CD4-positive, alpha-beta T cell treated with Interleukin-4 for 1 hour (primary cell): ENCODE measurements around the gene KIAA1217.

Experiments
- DNase-seq, 2 donors: peaks; one replicate each; pipeline ENCODE4 v3.0.0-alpha.2; 2020 to 2022

Gene KIAA1217

DNA sequence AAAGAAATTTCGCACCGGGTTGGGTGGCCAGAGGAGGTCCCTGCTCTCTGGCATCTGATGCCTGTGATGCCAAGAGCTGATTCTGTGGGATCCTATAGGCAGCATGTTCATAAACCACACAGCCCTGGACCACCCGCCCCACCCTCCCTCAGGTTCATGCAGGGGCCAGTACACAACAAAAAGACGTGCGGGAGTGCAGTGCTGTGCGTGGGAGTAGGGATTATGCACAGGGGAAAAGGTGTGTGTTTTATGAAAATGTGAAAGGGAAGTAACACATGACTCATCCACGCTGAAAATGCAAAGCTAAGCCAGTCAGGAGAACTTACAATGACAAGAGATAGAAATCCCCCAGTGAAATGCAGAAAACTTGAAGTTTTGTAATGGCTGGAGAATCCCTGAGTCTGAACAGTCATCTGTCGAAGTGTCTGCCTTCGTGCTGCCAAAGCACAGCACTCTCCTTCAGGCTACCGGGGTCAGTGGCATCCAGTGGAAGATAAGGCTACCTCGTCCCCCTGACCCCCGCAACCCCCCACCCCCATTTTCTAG lies 1.1 kb downstream of the KIAA1217 start:
- DNase-seq, result no peak

DNA sequence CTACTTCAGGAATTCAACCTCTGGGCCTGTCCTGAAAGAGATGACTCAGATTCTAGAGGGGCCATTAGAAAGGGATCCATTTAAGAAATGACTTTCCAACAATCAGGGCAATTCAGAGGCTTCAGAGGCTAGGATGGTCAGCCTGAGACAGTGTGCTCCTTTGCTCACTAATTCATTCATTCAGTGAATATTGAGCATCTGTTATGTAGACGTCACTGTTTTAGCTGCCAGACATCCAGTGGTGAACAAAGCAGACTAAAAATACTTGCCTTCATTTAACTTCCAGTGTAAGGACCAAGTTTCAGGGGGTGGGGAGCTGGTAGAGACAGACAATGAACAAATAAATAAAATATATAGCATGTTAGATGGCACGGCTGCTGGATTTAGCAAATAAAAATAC lies 1.6 kb downstream of the KIAA1217 start:
- DNase-seq, result no peak

DNA sequence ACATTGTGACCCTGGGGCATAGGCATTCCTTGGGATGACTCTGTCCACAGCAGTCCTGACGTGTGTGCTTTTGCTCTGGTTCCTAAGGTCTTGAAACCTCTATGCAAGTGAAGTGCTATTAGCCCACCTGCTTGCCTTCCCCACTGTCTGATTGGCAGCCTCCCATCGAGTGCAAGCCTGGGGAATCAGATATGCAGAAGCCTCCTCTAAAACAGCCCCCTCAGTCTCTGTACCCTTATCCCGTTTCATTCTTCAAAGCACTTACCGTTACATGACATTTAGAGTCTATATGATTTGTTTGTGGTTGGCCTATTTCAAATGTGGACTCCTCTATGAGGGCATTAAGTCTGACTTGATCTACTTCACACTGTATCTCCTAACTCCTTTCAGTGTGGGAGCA lies 4.3 kb downstream of the KIAA1217 start:
- no peak for DNase-seq

DNA sequence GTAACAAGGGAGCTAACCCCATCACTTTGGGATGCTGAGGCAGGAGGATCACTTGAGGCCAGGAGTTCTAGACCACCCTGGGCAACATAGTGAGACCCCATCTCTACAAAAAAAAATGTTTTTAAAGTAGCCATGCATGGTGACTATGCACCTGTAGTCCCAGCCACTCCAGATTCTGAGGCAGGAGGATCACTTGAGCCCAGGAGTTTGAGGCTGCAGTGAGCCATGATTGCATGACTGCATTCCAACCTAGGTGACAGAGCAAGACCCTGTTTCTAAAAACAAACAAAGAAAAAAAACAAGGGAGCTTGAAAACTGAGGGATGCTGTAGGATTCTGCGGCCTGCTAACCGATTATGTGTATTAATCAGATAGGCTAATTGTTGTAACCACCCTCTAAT lies 4.9 kb downstream of the KIAA1217 start:
- no peak for DNase-seq

DNA sequence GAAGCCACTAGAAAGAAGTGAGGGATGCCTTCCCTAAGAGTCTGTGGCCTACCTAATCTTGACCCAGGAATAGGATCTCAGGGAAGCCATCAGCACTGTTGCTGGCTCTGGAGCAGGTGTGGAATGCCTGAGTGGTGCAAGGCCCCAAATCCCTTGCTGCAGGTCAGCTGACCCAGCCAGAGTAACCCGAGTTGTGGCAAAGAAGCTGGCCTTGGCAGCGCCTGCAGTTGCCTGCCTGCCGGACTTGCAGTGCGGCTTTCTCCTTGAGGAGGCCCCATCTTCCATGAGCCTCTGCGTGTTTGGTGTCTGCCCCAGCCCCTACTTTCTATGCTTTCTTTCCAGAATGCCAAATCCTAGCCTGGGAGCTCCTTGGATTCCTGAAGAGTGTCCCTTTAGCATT lies 5.8 kb downstream of the KIAA1217 start:
- DNase-seq, result no peak

DNA sequence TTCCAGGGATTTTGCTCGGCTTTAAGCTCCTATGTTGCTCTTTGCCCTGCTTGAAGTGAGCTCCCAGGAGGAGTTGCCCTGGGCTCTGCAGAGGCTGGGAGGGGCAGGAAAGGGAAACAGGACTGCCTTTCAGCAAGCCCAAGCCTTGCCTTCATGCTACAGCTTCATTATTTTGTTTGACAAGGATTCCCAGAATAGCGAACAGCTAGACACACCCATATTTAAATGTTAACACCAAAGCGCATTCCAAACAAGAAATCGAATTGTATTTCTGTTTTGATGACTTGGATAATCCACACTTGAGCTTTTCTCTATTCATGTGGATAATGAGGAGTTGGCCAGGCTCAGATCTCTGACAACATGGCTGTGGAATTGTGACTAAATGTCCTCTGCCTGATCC lies 6.3 kb downstream of the KIAA1217 start:
- no peak for DNase-seq

DNA sequence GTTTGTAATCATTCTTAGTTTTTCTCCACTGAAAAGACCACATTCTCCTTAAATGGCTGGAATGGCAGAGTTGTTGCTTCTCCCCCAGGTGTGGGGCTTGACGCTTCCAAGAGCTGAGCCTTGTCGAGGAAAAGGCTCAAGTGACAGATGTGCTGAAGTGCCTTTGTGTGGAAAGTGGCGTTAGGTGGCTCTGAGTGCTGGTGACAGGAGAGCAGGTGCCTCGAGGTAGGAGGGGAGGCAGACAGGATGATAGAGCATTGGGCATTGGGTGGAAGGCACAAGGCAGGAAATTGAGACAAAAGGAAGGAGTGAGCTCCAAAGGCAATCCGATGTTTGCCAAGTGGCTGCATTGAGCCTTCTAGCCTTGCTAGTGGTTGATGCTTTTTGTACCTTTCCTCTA lies 6.7 kb downstream of the KIAA1217 start:
- no peak for DNase-seq

DNA sequence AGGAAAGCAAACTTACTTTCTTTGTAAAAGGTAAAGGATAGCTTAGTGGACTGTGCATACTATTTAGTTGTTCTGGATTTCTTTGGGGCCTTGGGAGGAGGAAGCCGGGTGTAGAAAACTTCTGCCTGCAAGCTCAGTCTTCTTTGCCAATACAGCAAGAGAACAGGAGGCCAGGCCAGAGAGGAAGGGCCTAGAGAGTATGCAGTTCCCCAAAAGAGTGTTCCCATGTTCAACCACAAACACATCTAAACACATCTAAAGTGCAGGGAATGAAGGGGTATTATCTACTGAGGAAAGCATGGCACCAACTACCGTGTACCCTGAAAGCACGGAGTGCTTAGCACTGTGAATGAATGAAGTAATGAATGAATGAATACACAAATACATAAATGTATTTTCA lies 11.0 kb downstream of the KIAA1217 start:
- DNase-seq, result no peak

DNA sequence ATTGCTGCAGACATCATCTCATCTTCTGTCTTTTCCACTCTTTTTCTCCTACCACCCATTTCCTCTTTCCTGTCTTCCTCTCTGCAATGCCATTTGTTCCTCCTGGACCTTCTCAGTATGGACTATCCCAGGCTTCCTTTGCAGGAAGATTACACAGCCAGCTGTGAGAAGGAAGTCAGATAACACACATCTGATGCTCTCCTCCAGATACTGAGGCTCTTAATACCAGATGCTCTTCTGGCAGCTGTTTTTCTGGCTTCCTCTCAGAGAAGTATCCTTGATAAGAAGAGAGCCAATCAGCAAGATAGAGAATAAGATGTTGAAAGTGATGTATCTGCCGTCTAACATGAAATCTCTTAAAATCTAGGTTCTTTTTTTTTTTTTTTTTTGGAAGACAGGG lies 14.4 kb downstream of the KIAA1217 start:
- no peak for DNase-seq

DNA sequence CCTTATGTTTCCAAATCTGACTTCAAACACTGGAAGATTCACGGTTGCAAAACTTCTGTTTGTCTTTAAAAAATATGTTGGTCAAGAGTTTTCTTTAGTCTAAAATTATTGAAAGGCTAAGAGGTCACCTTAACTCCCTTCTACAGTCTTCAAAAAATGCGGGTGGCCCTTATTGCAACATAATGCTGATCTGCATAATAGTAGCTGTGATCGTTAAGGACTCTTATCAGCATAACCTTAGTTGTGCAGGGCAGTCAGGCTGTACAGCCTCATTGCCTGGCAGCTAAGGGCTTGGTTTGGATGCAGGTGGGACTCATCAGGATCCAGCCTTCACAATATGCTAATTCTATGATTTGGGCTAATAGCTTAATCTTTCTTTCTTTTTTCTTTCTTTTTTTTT lies 15.0 kb downstream of the KIAA1217 start:
- DNase-seq, result no peak

DNA sequence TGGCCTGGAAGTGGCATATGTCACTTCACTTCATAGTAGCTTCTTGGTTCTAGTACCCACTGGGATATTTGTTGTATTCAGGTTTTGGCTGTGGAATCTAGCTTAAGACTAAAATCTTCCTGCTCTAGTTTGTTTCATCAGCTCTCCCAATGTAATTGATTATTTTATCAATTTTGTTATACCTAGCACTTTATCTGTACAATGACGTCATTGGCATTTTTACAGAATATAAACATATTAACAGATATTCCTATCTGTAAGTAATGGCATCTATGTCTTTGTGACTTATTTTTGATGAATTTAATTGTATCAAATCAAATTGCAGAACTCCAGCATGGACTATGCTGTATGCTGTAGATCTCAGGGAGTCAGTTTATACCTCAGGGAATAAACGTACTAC lies 19.7 kb downstream of the KIAA1217 start:
- no peak for DNase-seq

DNA sequence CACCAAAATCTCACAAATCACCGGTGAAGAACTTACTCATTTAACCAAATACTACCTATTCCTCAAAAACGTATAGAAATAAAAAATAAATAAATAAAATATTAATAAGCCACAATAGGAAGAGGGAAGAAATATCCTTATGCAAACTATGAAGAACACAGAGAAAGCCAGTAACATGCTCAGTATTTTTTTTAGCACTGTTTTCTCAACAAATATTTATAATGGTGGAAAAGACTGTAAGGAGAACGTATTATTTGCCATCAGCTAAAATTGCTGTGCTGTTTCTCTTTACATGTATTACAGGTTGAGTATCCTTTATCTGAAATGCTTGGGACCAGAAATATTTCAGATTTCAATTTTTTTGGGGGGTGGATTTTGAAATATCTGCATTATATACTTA lies 21.0 kb downstream of the KIAA1217 start:
- DNase-seq, result no peak

DNA sequence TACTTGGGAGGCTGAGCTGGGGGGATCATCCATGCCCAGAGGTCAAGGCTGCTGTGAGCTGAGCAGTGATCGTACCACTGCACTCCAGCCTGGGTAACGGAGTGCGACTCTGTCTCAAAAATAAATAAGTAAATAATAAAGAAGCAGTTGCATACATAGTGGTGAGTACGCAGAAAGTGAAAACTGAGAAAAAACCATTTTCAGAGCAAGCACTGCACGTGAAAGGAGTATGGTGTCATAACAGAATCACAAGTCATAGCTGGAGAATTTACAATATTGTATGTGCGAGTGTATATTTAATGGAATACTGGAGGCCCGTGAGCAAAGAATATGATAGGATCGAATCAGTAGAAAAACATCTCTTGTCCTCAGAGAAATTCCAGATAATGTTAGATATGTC lies 22.3 kb downstream of the KIAA1217 start:
- no peak for DNase-seq

DNA sequence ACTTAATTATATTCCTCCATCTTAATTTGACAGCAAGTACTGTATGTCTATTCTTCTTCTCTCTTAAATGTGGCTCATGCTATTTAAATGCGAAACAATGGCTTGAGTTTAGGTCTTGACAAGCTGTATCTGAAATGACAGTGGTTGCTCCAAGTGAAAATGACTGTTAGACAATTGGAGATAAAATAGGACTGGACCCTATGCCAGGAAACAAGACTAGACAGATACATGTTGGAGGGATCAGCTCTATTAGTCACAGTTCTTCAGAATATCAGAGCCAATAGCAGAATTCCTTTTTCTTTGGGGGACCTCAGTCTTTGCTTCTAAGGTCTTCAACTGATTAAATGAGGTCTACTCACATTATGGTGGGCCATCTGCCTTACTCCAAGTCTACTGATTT lies 25.8 kb downstream of the KIAA1217 start:
- no peak for DNase-seq

DNA sequence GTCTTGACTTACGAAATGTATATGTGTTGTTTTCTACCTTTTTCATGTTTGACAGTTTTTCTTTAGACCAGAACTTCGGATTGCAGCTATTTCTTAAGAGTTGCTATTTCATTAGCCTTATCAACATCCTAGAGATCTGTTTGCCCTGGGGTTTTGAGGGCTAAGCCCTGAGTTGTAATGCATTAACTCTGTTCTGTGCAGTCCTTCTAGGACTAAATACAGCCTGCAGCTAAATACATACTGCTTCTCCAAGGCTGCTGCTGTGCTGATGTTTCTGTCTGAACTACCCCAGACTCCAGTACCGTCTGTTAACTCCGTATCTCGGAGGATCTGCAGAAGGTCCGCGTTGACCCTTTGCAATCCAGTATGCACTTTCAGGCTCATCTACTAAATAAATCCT lies 26.5 kb downstream of the KIAA1217 start:
- DNase-seq, result no peak

DNA sequence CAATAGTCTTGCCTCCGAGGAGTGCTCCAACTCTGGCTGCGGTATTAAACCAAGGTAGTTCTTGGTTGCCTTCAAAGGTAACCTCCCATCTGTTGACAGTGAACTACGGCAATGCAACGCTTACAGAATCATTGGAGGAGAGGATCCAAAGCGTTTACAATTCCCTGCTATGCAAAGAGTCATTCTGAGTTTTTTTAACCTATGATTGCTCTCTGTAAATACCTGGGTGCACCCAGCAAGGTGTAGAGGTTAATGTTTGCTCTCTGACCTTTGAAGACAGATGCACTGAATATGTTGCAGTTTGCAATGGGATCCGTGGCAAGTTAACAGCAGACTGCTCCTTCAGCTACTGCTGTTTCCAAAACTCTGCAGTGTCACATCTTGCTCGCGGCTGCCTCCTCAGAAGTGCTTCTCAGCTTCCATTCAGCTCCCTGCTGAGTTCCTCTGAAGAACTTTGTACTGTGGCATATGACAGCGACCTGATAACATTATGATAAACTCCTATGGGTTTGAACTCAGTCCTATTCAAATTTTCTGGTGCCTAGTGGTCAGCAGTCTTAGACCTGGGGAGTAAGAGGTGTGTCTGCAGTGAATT lies 29.0 kb downstream of the KIAA1217 start:
- DNase-seq, result no peak

DNA sequence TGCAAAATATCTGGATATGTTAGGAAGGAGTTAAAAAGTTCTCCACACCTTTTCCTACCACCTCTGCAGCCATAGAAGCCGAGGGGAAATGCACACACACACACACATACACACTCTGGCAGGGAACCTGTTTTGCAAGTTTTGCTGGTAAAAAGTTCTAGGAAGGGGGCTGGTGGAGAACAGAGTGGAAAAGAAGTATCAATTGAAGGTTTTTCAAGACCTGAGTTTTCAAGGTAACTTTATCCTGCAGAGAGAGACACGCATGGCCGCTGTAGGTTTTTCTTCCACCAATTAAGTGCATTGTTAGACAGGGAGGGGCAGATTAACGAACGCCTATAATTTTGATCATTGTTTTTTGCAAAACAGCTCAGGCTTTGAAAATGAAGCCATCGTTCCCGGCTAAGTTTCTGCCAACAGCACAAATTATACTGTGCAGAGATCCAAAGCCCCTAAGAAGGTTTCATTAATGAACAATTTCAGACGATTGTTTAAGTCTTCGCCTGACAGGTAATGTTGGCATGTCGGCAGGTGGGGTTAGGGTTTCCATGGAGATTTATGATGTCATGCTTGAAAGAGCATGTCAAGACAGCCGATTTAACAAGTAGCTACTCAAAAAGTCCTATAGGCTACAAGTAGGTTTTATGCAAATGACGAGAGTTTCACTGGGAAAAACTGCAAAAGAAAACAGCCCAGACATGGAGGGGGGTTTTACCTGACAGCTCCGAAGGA lies 29.7 kb downstream of the KIAA1217 start:
- no peak for DNase-seq

DNA sequence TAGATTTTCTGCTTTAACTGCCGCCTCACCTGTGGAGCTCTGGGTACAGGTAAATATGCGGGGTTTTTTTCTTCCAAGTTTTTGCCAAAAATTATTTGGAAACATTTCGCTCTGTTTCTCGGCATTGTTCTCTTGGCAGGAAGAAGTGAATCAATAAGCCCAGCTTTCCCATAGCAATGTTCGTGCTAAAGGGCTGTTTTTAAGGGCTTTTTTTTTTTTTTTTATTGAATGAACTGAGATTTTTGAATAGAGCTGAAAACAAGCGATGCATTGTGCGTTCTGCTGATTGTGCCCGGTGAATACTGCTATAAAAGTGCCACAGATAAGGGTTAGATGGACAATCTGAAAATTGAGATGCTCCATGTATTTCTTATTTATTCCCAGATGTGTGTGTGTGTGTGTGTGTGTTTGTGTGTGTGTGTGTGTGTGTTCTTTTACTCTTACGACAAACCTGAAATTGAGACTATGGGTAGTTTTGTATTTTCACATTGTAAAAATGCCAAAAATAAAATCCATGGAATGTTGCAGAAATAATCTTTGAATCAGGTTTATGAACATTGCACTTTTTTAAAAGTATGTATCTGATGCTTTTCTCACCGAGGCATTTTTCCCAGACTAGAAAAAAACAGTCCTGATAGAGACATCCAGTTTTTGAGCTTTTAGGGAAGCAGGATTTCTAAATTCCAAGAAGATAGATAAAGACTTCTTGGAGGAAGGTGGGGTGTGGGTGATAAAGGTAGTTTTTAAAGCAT lies 30.5 kb downstream of the KIAA1217 start:
- DNase-seq, result no peak

DNA sequence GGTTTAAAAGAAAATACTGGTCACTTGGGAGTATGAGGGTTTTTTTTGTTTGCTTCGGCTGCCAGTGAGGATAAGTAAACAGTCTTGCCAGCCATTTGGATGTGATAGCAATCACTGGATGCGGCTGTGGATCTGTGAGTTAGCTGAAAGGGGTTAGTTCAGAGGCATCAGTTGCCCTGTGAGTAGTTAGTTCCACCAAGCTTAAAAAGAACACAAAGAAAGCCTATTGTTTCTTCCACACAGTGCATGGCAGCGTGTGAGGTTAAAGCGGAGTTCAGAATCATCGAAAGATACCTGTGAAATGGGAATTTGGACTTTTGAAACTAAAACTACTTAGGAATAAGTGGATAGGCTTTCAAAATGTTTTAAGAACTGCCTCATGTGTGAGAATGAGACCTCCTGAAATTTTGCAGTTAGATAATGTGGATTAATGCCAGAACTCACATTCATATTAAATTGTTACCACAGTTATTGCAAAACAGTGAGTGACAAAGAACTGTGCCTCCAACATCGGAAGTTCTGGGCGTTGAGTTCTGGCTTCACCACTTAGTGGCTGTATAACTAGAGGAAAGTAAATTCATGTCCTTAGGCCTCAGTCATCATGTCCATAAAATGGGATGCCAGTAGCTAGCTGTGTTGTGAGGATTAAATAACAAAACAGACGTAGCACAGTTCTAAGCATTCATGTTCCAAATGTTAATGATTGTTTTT lies 31.3 kb downstream of the KIAA1217 start:
- DNase-seq, result no peak

DNA sequence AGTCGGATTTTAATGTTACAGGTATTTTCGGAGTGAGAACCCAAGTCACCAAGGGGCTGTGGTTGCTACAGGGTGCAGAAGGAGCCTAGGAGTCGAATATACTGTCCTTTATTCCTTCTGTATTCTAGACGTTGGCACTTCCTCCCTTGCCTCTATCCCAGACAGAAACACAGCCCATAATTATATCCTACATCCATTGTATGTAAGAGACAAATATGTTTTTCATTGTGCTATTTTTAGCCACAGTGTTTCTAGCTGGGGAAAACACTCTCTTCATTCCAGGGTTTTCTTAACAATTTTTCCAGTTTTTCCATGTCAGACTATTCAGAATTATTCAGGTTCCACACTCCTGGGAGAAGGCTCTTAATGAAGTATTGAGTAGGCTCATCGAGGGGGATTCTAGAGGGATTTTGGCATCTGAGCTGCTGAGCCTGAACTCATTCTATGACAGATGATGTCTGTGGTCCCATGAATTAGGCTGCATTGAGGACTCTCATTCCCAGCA lies 32.6 kb downstream of the KIAA1217 start:
- no peak for DNase-seq

DNA sequence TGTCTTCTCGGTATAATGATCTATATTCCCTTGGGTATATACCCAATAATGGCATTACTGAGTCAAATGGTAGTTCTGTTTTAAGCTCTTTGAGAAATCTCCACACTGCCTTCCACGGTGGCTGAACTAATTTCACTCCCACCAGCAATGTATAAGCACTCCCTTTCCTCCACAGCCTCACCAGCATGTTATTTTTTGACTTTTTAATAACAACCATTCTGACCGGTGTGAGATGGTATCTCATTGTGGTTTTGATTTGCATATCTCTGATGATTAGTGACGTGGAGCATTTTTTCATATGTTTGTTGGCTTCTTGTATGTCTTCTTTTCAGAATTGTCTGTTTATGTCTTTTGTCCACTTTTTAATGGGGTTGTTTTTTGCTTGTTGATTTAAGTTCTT lies 33.6 kb downstream of the KIAA1217 start:
- no peak for DNase-seq

DNA sequence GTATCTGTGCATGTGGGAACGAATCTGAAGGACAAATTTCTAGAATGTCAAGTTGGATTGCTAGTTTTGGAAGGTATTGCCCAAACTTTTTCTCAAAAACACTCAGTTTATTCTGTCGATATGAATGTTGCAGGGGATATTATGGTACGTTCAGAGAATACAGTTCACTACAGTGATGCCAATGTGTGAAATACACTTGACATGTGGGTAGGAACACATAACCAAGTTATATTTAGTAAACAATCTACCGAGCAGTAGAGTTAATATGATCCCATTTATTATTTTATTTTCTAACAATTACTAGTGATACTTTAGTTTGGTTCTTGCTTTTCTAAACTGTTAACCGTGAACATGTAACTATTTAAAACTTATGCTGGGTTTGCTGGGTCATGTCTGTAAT lies 37.4 kb downstream of the KIAA1217 start:
- no peak for DNase-seq

DNA sequence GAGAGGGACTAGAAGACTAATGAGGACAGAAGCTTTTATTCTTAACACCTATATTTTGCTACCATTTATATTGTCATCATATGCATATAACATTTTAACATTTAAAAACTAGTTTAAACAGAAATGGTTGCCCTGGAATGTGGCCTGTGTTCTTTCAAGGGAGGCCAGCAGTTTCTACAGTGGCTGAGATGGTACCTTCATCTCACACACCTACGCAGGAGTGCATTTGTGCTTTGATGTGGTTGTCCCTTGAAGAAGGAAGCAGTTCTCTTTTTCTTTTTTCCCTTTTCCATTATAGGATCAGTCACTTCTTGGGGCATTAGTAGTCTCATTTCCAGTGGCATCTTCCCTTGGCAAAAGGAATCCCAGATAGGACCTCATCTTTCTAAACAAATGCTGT lies 38.9 kb downstream of the KIAA1217 start:
- DNase-seq, result no peak
